HK-2 (cell line): ENCODE data around the gene OR10C1.
"Not testable (repeated sequence)": the region's sequence is repeated elsewhere in the genome, so short reads cannot be mapped to it uniquely, and the experiment has no call there.

ENCODE experiments used
- DNase-seq: peaks from one replicate; pipeline ENCODE4 v3.0.0-alpha.2; 2018; ENCODE audit not compliant: unreplicated experiment

Gene OR10C1

GRCh38 chr6:29439006-29439405 lies at the start of gene OR10C1:
Gene OR10C1, plus strand, starts transcription at chr6:29439306. Its CDS starts 710 bp downstream, at chr6:29440016.
- no peak for DNase-seq

- no peak for DNase-seq
Measured at GRCh38 chr6:29395331-29395730, 43.8 kb upstream of the OR10C1 start, which contains the start of gene OR12D2. Gene OR12D2, plus strand, starts transcription at chr6:29395631. Its CDS starts 1,069 bp downstream, at chr6:29396700.

- no peak for DNase-seq
Measured at GRCh38 chr6:29399525-29399924, 39.6 kb upstream of the OR10C1 start.

GRCh38 chr6:29403801-29404200 lies 35.3 kb upstream of the OR10C1 start:
- no peak for DNase-seq

- DNase-seq = no peak
Measured at GRCh38 chr6:29414588-29414987, 24.5 kb upstream of the OR10C1 start, which contains the start of gene OR12D1. Gene OR12D1, plus strand, starts transcription at chr6:29414928.

GRCh38 chr6:29419516-29419915 lies 19.6 kb upstream of the OR10C1 start:
- no peak for DNase-seq

GRCh38 chr6:29424168-29424567 lies 14.9 kb upstream of the OR10C1 start:
- no peak for DNase-seq

GRCh38 chr6:29424575-29424974 lies 14.5 kb upstream of the OR10C1 start:
- DNase-seq = no peak

GRCh38 chr6:29425075-29425474 lies 14.0 kb upstream of the OR10C1 start:
- no peak for DNase-seq

- DNase-seq = no peak
Measured at GRCh38 chr6:29426654-29427053, 12.5 kb upstream of the OR10C1 start.

- DNase-seq = not testable (repeated sequence)
Measured at GRCh38 chr6:29436730-29437129, 2.4 kb upstream of the OR10C1 start.

- DNase-seq = no peak
Measured at GRCh38 chr6:29442719-29443118, 3.6 kb downstream of the OR10C1 start.

GRCh38 chr6:29444031-29444430 lies 4.9 kb downstream of the OR10C1 start:
- not testable (repeated sequence) for DNase-seq

GRCh38 chr6:29447670-29448069 lies 8.6 kb downstream of the OR10C1 start:
- DNase-seq = no peak

GRCh38 chr6:29451471-29452193 lies 12.5 kb downstream of the OR10C1 start:
- DNase-seq = no peak

- no peak for DNase-seq
Measured at GRCh38 chr6:29456971-29457370, 17.9 kb downstream of the OR10C1 start, which contains the start of the genes OR11A1 and OR2H1. Gene OR11A1, minus strand, starts transcription at chr6:29457071. Its CDS starts 29,430 bp downstream, at chr6:29427641. Gene OR2H1, plus strand, starts transcription at chr6:29457155. Its CDS starts 4,615 bp downstream, at chr6:29461770.

GRCh38 chr6:29461021-29461814 lies 22.1 kb downstream of the OR10C1 start:
- DNase-seq = no peak

GRCh38 chr6:29462022-29462421 lies 22.9 kb downstream of the OR10C1 start:
- DNase-seq = no peak

- no peak for DNase-seq
Measured at GRCh38 chr6:29465279-29465678, 26.2 kb downstream of the OR10C1 start.

- DNase-seq = no peak
Measured at GRCh38 chr6:29465801-29466200, 26.7 kb downstream of the OR10C1 start.

- DNase-seq = no peak
Measured at GRCh38 chr6:29466241-29466640, 27.1 kb downstream of the OR10C1 start.

- no peak for DNase-seq
Measured at GRCh38 chr6:29474996-29475395, 35.9 kb downstream of the OR10C1 start.
